ENCODE data around the gene RPLP1.

Gene RPLP1

GRCh38 chr15:69468241-69469121 is 15.9 kb downstream of the RPLP1 start:
- DNase-seq = no peak

DNA sequence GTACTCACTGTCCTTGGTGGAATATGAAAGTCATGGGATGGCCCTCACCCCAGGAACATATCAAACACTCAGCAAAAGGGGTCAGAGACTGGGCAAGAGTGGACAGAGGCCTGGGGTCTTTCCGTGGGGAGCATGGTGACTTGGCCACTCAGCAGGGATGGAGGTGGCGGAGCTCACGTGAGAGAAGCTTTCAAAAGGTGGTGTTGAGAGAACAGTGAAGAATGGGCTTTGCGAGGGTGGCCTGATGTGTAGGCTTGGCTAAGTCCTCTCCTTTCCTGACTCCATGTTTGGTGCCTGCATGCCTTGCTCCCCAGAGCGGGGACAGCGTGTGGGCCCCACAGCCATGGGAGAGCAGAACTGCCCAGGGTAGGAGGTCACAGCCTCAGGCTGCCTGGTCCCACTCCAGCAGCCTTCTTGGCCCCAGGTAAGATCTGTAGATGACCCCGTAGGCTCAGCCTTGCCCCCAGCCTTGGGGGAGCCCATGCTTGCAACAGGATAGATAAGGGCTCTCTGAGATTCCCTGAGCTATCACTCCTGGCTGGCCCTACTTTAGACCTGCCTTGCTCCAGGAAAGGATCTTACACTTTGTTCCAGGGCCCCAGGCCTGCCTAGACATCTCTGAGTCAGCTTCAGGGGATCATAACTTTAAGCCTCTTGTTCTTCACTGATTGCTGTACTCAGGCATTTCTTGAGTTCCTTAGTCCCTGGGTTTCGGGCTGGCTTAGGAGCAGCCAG is 17.0 kb downstream of the RPLP1 start:
- no peak for DNase-seq

GRCh38 chr15:69472046-69472445 is 19.4 kb downstream of the RPLP1 start:
- no peak for DNase-seq

DNA sequence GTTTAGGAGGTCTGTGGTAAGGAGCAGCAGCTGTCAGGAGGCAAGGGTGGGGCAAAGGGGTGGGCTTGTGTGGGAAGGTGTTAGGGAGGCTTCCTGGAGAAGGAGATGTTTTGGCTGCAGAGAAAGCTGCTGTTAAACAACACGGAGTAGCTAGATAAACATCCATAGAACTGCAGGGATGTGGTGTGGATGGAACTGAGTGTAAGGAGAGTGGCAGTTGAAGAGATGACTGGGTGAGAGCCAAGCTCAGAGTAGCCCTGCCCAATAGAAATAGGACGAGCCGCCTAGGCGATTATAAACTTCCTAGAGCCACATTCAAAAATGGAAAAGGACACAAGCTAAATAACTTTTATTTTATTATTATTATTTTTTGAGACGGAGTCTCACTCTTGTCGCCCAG is 19.9 kb downstream of the RPLP1 start:
- DNase-seq = no peak

- DNase-seq = no peak
These were observed 21.7 kb downstream of the RPLP1 start for GRCh38 chr15:69474291-69474690.

GRCh38 chr15:69474846-69475455 is 22.3 kb downstream of the RPLP1 start:
- DNase-seq = no peak

GRCh38 chr15:69475769-69476358 is 23.2 kb downstream of the RPLP1 start:
- DNase-seq = peak in 49 of 56 donors; percentile 9 to 86 (median 48)

DNA sequence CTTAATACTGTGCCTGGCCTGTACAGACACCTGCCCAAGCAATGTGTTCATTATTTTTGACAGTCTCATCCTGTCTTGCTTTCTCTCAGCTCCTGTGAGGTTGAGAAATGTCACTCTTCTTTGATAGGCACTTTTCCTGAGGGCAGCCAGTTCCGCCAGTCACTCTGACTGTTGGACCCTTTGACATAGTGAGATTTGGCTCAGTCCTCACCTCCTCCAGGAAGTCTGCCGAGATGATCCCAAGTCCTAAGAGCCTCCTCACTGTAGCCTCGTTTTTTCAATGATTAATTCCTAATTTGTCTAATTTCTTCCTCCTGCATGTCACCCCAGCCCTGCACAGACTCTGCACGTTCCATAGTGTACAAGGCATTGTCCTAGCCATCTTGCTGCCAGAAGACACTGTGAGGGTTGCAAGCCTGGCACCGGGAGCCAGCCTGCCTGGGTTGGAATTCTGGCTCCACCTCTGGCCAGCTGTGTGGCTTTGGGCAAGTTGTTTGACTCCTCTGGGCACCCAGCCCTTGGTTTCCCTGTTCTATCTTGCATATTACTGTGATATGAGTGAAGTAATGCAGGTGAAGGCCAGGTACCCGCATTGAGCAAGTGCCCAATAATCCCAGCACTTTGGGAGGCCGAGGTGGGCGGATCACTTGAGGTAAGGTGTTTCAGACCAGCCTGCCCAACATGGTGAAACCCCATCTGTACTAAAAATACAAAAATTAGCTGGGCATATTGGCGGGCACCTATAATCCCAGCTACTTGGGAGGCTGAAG is 24.3 kb downstream of the RPLP1 start:
- no peak for DNase-seq

GRCh38 chr15:69478259-69478781 is 25.7 kb downstream of the RPLP1 start:
- DNase-seq = peak in 28 of 56 donors; percentile 6 to 72 (median 22)

DNA sequence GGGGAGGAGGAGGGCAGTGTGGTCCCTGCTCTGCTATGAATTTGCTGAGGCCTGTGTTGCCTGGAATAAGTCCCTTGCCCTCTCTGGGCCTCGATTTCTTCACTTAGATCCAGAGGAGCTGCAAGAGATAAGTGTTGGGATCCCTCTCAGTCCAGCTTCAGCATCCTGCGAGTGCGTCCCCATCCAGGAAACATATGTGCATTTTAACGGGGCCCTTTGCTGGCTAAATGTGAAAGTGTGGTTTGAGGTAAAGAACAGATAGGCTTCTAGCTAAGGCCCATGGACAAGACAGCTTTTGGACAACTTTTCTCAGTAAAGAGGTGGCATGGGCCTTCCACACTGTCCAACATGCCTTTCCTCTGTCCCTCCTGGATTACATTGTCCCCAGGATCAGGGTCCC is 26.5 kb downstream of the RPLP1 start:
- DNase-seq = no peak

DNA sequence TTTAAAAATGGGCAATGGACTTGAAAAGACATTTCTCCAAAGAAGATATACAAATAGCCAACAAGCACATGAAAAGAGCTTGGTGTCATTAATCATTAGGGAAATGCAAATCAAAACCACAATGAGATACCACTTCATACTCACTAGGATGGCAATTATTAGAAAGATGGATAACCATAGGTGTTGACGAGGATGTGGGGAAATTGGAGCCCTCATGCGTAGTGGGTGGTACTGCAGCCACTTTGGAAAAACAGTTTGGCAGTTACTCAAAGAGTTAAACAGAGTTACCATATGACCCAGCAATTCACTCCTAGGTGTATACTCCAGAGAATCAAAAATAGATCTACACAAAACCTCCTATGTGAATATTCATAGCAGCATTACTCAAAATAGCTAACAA is 27.4 kb downstream of the RPLP1 start:
- no peak for DNase-seq

- DNase-seq = no peak
These were observed 28.3 kb downstream of the RPLP1 start for GRCh38 chr15:69480932-69481331.

GRCh38 chr15:69482686-69483256 is 30.2 kb downstream of the RPLP1 start:
- DNase-seq = no peak

GRCh38 chr15:69484837-69485236 is 32.2 kb downstream of the RPLP1 start:
- no peak for DNase-seq

GRCh38 chr15:69486481-69487110 is 34.0 kb downstream of the RPLP1 start:
- DNase-seq = no peak

DNA sequence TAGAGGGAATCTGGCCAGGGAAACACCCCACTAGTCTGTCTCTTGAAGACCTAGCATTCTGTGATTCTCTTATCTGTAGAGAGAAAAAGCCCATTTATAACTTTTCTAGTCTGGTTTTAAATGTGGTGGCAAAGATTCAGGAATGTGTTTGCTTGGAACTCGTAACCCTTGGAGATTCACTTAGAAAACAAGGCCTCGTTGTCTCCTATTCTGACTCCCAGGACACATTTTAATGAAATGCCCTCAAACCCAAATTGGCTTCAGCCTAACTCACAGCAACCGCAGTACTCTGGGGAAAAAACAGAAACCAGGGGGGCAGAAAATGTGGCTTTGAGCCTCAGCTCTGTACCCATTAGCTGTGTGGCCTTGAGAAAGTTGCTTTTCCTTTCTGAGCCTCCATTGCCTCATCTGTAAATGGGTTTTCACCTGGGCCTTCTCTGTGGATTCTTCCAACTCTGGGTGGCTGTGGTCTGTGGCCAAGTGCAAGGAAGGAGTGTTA is 36.5 kb downstream of the RPLP1 start:
- peak in 5 of 56 donors; percentile 9 to 32 (median 20) for DNase-seq

DNA sequence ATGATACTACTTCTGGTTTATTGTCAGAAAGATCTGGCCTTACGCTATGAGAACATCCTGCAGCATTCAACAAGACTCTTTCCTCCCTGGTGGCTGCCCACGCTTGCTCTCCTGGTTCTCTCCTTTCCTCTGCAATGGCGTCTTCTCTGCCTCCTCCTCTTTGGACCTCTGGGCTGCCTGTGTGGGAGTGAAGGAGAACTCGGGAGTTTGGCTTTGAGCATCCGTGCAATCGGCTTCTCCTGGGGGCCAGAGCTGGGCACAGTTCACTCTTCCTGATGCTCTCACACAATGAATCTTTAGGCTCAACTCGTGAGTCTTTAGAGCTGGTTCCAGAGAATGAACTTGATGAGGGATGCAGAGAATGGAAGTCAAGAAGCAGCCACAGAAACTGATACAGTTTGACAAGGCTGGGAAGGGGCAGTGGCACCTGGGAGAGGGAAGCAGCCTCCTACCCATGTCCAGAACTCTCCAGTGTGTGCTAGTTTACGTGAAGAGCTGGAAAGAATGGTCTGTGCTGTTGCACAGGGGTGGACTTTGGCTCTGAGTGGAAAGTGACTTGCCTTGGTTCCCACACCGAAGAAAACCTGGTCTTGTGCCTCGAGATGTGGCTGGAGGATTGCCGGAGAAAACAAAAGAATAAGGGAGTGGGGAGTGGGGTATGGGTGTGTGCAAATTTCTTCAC is 37.9 kb downstream of the RPLP1 start:
- no peak for DNase-seq

- peak in 5 of 56 donors; percentile 3 to 40 (median 19) for DNase-seq
These were observed 38.5 kb downstream of the RPLP1 start for GRCh38 chr15:69491038-69491505.

- DNase-seq = no peak
These were observed 40.8 kb downstream of the RPLP1 start for GRCh38 chr15:69493406-69493805.

Measured in amygdala (tissue), 56 donors.